Adrenal gland (tissue), 12 donors: Measurements from ENCODE around the gene IGFBPL1. TPM values are rescaled to one million over a fixed set of nuclear protein-coding genes. Genes with fewer than 3 reads are reported as not detected.

Experiments
- DNase-seq, 7 donors: peaks; one replicate each; pipeline ENCODE4 v3.0.0-alpha.2; 2019 to 2020
- H3K27ac ChIP-seq, 5 donors: fragments of 200-600 bp; sonication (generic) in 4 of 5; 1 replicate in 3 of 5; 2 replicates in 2 of 5; pipeline versions ENCODE4 v1.5.1 to v1.8.0; 2016 to 2020; ENCODE audit warnings: mild to moderate bottlenecking in 1 of 5
- H3K27me3 ChIP-seq: fragments of 200-600 bp; 2 replicates; pipeline ENCODE4 v1.8.0; 2021
- H3K36me3 ChIP-seq, 2 donors: fragments of 200-600 bp; replicated peaks in 1 of 2; 1 replicate in 1 of 2; 2 replicates in 1 of 2; pipeline versions ENCODE4 v1.5.1 to v1.8.0; 2018 to 2022
- H3K4me1 ChIP-seq, 2 donors: fragments of 200-600 bp; replicated peaks in 1 of 2; 1 replicate in 1 of 2; 2 replicates in 1 of 2; pipeline versions ENCODE4 v1.5.1 to v1.8.0; 2018 to 2021
- H3K4me3 ChIP-seq, 4 donors: fragments of 200-600 bp; sonication (generic) in 3 of 4; one replicate each; pipeline ENCODE4 v1.5.1; 2016 to 2018
- H3K9me3 ChIP-seq, 3 donors: fragments of 200-600 bp; sonication (generic) in 1 of 3; replicated peaks in 1 of 3; 1 replicate in 2 of 3; 2 replicates in 1 of 3; pipeline versions ENCODE4 v1.5.1 to v1.8.0; 2016 to 2021
- CTCF ChIP-seq, 6 experiments: fragments of 450-650 bp in 4 of 6; fragments of 200-600 bp in 2 of 6; sonication (generic) in 1 of 6; IDR thresholded peaks; 1 replicate in 5 of 6; 2 replicates in 1 of 6; pipeline versions ENCODE4 v1.5.1 to v1.8.0; 2016 to 2021; ENCODE audit warnings: antibody characterized with exemption in 6 of 6, mild to moderate bottlenecking in 2 of 6, moderate library complexity in 1 of 6
- POLR2A ChIP-seq, 2 donors: fragments of 450-650 bp; IDR thresholded peaks; one replicate each; pipeline ENCODE4 v1.6.1; 2017; ENCODE audit warnings: antibody characterized with exemption in 2 of 2, mild to moderate bottlenecking in 2 of 2, moderate library complexity in 1 of 2
- WGBS, 4 donors: extraction: QIAGEN DNeasy Blood & Tissue Kit in 2 of 4; methylation state at CpG; one replicate each; pipeline versions ENCODE4 v1.1.5 to v1.1.7; 2013 to 2017; 5-methylcytosine and 5-hydroxymethylcytosine counted together
- intact Hi-C, 2 donors: fragments of 100-400 bp; cut with DNase I; formaldehyde crosslinking; loops; one replicate each; pipeline versions ENCODE4 v1.14.1 to v1.15.0; 2022 to 2023
- polyA plus RNA-seq, 3 donors: library from polyadenylated mRNA; stranded (reverse); fragments of 200-250 nt in 2 of 3; fragments of 350-450 nt in 1 of 3; fragmentation: Illumina TruSeq in 1 of 3; extraction: RNeasy Lipid Tissue Mini Kit (QIAGEN cat#74804) in 1 of 3; gene quantifications; one replicate each; pipeline ENCODE4 v1.2.3, GENCODE V29; 2013 to 2014
- total RNA-seq, 9 donors: library from RNA; depleted of rRNA in 4 of 9; stranded (reverse); fragments of >200 nt in 4 of 9; fragments of 120-200 nt in 1 of 9; fragmentation: NEBNext Ultra II Directional in 1 of 9; extraction: Animal tissue kit (Norgen Biotek cat#: 25700) in 1 of 9; gene quantifications; one replicate each; pipeline versions ENCODE4 v1.1.0 to v1.2.4, GENCODE V29; 2013 to 2023
- donor health status: healthy with polysubstance abuse.
- donor health status: Bipolar disorder and iron deficiency.
- donor health status: DM: yes; HTN: yes; CAD: no.
- donor health status: DM: no; HTN: no; CAD: no.
- donor health status: DM: no; HTN: no; CAD: no.
- donor health status: DM: yes; HTN: yes; CAD: no.

Gene IGFBPL1
- total and polyA plus RNA-seq, 12 donors = 0.17 to 5.2 (median 1.5) TPM; not detected in 4

GRCh38 chr9:38422555-38423260, 1.5 kb downstream of the IGFBPL1 start:
- no peaks in the 10 kb centered on the region for H3K9me3 ChIP-seq
- H3K36me3 ChIP-seq = no peaks in the 10 kb centered on the region
- no peaks in the 10 kb centered on the region for H3K4me1 ChIP-seq
- H3K27ac ChIP-seq = peak overlapping the region in 1 of 5 donors; percentile 49
- intact Hi-C loops = no loop called here
- DNase-seq = peak in 1 of 7 donors; percentile 51
- TF ChIP-seq CTCF (IDR thresholded peaks at IDR 0.05) (no peak), POLR2A (IDR thresholded peaks at IDR 0.05) (no peak)
- peaks cover 37% of the 10 kb centered on the region for H3K27me3 ChIP-seq
- 63 to 80% (median 67%) methylated on average over 6 to 7 of the region's 7 CpGs for WGBS, 4 donors
- H3K4me3 ChIP-seq = no peak overlapping the region

GRCh38 chr9:38421498-38422211, 2.6 kb downstream of the IGFBPL1 start:
- Histone ChIP-seq H3K36me3 (no peaks in the 10 kb centered on the region), H3K27me3 (peaks cover 37% of the 10 kb centered on the region), H3K4me3 (no peak overlapping the region), H3K9me3 (no peaks in the 10 kb centered on the region), H3K27ac (peak overlapping the region in 1 of 5 donors; percentile 49), H3K4me1 (no peaks in the 10 kb centered on the region)
- WGBS, 4 donors = 59 to 69% (median 66%) methylated on average over 9 of the region's 9 CpGs
- no peak for TF ChIP-seq POLR2A (IDR thresholded peaks at IDR 0.05)
- TF ChIP-seq CTCF (IDR thresholded peaks at IDR 0.05) = no peak
- DNase-seq = peak in 1 of 7 donors; percentile 68
- intact Hi-C loops = no loop called here

GRCh38 chr9:38419181-38419580, 5.1 kb downstream of the IGFBPL1 start:
- intact Hi-C loops = loop anchor here in 1 of 2 donors (5.0 kb wide), 1 partner anchor 297 kb away; no protein-coding TSS in a partner anchor
- Histone ChIP-seq H3K27ac (peak overlapping the region in 1 of 5 donors; percentile 8), H3K27me3 (peaks cover 23% of the 10 kb centered on the region), H3K9me3 (no peaks in the 10 kb centered on the region), H3K36me3 (no peaks in the 10 kb centered on the region), H3K4me3 (no peak overlapping the region), H3K4me1 (no peaks in the 10 kb centered on the region)
- no peak for TF ChIP-seq POLR2A (IDR thresholded peaks at IDR 0.05)
- TF ChIP-seq CTCF (IDR thresholded peaks at IDR 0.05) = no peak
- WGBS, 4 donors = 70 to 77% (median 74%) methylated on average over 4 to 5 of the region's 5 CpGs
- no peak for DNase-seq

DNA sequence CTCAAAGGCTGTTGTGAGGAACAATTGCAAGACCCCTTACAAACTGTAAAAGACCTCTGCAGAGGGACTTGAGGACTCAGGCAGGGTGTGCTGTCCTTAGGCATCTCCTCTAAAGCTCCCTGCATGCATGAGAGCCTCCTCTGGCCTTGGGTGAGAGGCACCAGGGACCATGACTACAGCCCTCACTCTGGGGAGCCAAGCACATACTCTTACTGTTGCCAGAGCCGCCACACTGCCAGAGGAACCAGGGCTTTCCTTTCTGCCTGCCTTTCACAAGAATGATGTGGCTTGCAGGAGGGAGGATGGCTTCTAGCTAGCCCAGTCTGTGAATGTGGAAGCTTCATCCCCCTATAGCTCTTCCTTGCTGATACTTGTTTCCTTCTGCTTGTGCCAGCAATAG, 5.9 kb downstream of the IGFBPL1 start:
- 80 to 95% (median 89%) methylated on average over 1 of the region's 1 CpG for WGBS, 4 donors
- no peak for DNase-seq
- intact Hi-C loops = loop anchor here in 1 of 2 donors (5.0 kb wide), 1 partner anchor 296 kb away; no protein-coding TSS in a partner anchor
- Histone ChIP-seq H3K27me3 (peaks cover 15% of the 10 kb centered on the region), H3K9me3 (no peaks in the 10 kb centered on the region), H3K27ac (peak overlapping the region in 1 of 5 donors; percentile 5), H3K4me3 (no peak overlapping the region), H3K36me3 (no peaks in the 10 kb centered on the region), H3K4me1 (no peaks in the 10 kb centered on the region)
- TF ChIP-seq CTCF (IDR thresholded peaks at IDR 0.05) (no peak), POLR2A (IDR thresholded peaks at IDR 0.05) (no peak)
